CD8-positive, alpha-beta memory T cell (primary cell): ENCODE measurements around the gene EPHB3. TPM values are rescaled to one million over a fixed set of nuclear protein-coding genes. Genes with fewer than 3 reads are reported as not detected.

Source experiments
- CTCF ChIA-PET: fragments of 350-600 bp; sonication (Branson Sonifier 250); formaldehyde crosslinking; loops from one replicate; lab custom pipeline; 2021; ENCODE audit warnings: antibody characterized with exemption; lab: Charles Lee
- POLR2A ChIA-PET: fragments of 350-600 bp; sonication (Branson Sonifier 250); formaldehyde crosslinking; loops from one replicate; lab custom pipeline; 2021; ENCODE audit warnings: antibody characterized with exemption; lab: Charles Lee
- DNase-seq, 5 donors: peaks; one replicate each; pipeline versions ENCODE4 v3.0.0 to v3.0.0-alpha.2; 2020 to 2022; ENCODE audit warnings: mixed read lengths in 1 of 5
- H3K27ac ChIP-seq: one replicate; pipeline ENCODE4 v1.7.0; 2013; ENCODE audit warnings: low read depth, mild to moderate bottlenecking, low read length, moderate library complexity
- H3K27me3 ChIP-seq: 2 replicates; pipeline ENCODE4 v1.7.0; 2013; ENCODE audit warnings: low read length, mild to moderate bottlenecking; ENCODE audit not compliant: insufficient read depth, poor library complexity, severe bottlenecking
- H3K36me3 ChIP-seq: 2 replicates; pipeline ENCODE4 v1.7.0; 2013; ENCODE audit warnings: mild to moderate bottlenecking, low read length, moderate library complexity; ENCODE audit not compliant: insufficient read depth
- H3K4me1 ChIP-seq: 2 replicates; pipeline ENCODE4 v1.7.0; 2013; ENCODE audit warnings: mild to moderate bottlenecking, low read length, moderate library complexity; ENCODE audit not compliant: insufficient read depth
- H3K4me3 ChIP-seq: 2 replicates; pipeline ENCODE4 v1.7.0; 2013; ENCODE audit warnings: mild to moderate bottlenecking, low read length
- H3K9me3 ChIP-seq: 2 replicates; pipeline ENCODE4 v1.7.0; 2013; ENCODE audit warnings: mild to moderate bottlenecking, low read length
- H3K27ac Mint-ChIP-seq, 8 donors: one replicate each; pipeline ENCODE4 v1.8.0; 2020 to 2021; ENCODE audit warnings: mixed read lengths in 8 of 8, mild to moderate bottlenecking in 6 of 8, inconsistent platforms in 3 of 8, moderate library complexity in 3 of 8
- H3K27me3 Mint-ChIP-seq, 2 donors: one replicate each; pipeline ENCODE4 v1.8.0; 2020 to 2021; ENCODE audit warnings: mixed read lengths in 2 of 2, mild to moderate bottlenecking in 1 of 2, moderate library complexity in 1 of 2
- H3K36me3 Mint-ChIP-seq, 3 donors: one replicate each; pipeline ENCODE4 v1.8.0; 2020 to 2021; ENCODE audit warnings: mixed read lengths in 3 of 3, inconsistent platforms in 1 of 3, mild to moderate bottlenecking in 1 of 3
- H3K4me1 Mint-ChIP-seq, 3 donors: one replicate each; pipeline ENCODE4 v1.8.0; 2020 to 2021; ENCODE audit warnings: mixed read lengths in 3 of 3, inconsistent platforms in 1 of 3, mild to moderate bottlenecking in 1 of 3
- H3K4me3 Mint-ChIP-seq, 7 donors: one replicate each; pipeline ENCODE4 v1.8.0; 2020 to 2021; ENCODE audit warnings: mixed read lengths in 7 of 7, mild to moderate bottlenecking in 6 of 7, moderate library complexity in 4 of 7, inconsistent platforms in 2 of 7
- H3K9me3 Mint-ChIP-seq, 5 donors: one replicate each; pipeline ENCODE4 v1.8.0; 2020 to 2022; ENCODE audit warnings: mixed read lengths in 5 of 5, mild to moderate bottlenecking in 3 of 5, moderate library complexity in 2 of 5, inconsistent platforms in 1 of 5
- polyA plus RNA-seq: library from polyadenylated mRNA; unstranded; fragments of 300-500 nt; fragmentation: Illumina TruSeq; gene quantifications from one replicate; pipeline ENCODE4 v1.2.3, GENCODE V29; 2021
- total RNA-seq, 2 experiments: library from RNA; stranded (reverse); gene quantifications; one replicate each; pipeline ENCODE4 v1.2.3, GENCODE V29; 2021

The EPHB3 gene
- total and polyA plus RNA-seq, 3 experiments from 2014 or later, result 0.04 to 0.31 TPM; not detected in 1

DNA sequence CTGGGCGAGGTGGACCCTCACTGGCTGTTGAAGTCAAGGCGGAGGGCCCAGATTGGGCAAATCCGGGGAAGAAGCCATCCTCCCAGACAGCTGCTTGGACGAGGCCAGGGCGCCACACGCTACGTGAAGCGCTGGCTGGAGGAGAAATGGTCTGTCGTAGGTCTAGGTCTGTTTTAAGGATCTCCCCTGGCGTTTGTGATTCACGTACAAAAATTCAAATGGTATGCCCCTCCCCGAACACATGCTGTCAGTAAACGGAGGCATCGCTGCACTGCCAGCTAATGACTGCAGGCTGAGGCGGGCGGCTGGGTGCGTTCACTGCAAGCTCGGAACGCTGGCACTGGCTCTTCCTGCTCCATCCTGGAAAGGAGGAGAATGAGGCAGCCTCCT lies 69.9 kb downstream of the EPHB3 start:
- Mint-ChIP-seq H3K4me3 (no peak overlapping the region), H3K36me3 (peaks cover 0 to 2% (median 0%) of the 10 kb centered on the region in 3 donors), H3K9me3 (no peaks in the 10 kb centered on the region), H3K27ac (no peak overlapping the region), H3K27me3 (peaks cover 11 to 23% of the 10 kb centered on the region in 2 donors), H3K4me1 (peaks cover 4 to 5% (median 4%) of the 10 kb centered on the region in 3 donors)
- Histone ChIP-seq H3K27ac (no peak overlapping the region), H3K4me1 (peaks cover 3% of the 10 kb centered on the region), H3K9me3 (no peaks in the 10 kb centered on the region), H3K27me3 (no peaks in the 10 kb centered on the region), H3K36me3 (no peaks in the 10 kb centered on the region), H3K4me3 (no peak overlapping the region)
- no peak for DNase-seq
- POLR2A ChIA-PET, result no interaction called here
- CTCF ChIA-PET, result interaction anchor here (0.6 to 1.2 kb wide), 2 partner anchors 49 to 785 kb away, joined by 3 read pairs; no protein-coding TSS in a partner anchor

Other genes starting within 250 kb of the EPHB3 start
- 100 to 1,000 TPM; 693 to 694 TPM for gene EIF4G1, start 247.2 kb upstream of the EPHB3 start, total RNA-seq
- gene EIF4G1, start 247.2 kb upstream of the EPHB3 start, polyA plus RNA-seq, result 46.2 TPM
- gene FAM131A, start 224.2 kb upstream of the EPHB3 start, total RNA-seq, result 1 to 10 TPM; 2.2 to 2.4 TPM
- gene FAM131A, start 224.2 kb upstream of the EPHB3 start, polyA plus RNA-seq, result 2.2 TPM
- gene CLCN2, start 200.2 kb upstream of the EPHB3 start, total RNA-seq, result 1 to 10 TPM; 6.3 to 7.3 TPM
- gene CLCN2, start 200.2 kb upstream of the EPHB3 start, polyA plus RNA-seq, result 0.54 TPM
- gene POLR2H, start 200.1 kb upstream of the EPHB3 start, total RNA-seq, result 100 to 1,000 TPM; 147 TPM
- gene POLR2H, start 200.1 kb upstream of the EPHB3 start, polyA plus RNA-seq, result 52.1 TPM
- not detected for gene THPO, start 183.6 kb upstream of the EPHB3 start, total RNA-seq
- not detected for gene THPO, start 183.6 kb upstream of the EPHB3 start, polyA plus RNA-seq
- under 1 TPM in 1 of 2 experiments, not detected in 1; 0.04 TPM for gene CHRD, start 181.7 kb upstream of the EPHB3 start, total RNA-seq
- not detected for gene CHRD, start 181.7 kb upstream of the EPHB3 start, polyA plus RNA-seq
- gene MAGEF1, start 150.3 kb downstream of the EPHB3 start, total RNA-seq, result 10 to 100 TPM; 24.5 to 25.0 TPM
- 14.5 TPM for gene MAGEF1, start 150.3 kb downstream of the EPHB3 start, polyA plus RNA-seq